IPS DF 6.9 (cell line): ENCODE results near the gene ARHGAP26.

Source experiments
- DNase-seq: peaks from one replicate; pipeline ENCODE4 v3.0.0-alpha.2; 2013; ENCODE audit warnings: low read depth, low spot score
- H3K27ac ChIP-seq: one replicate; pipeline ENCODE4 v1.5.1; 2013; ENCODE audit warnings: low read length, control low read depth
- H3K27me3 ChIP-seq: 2 replicates; pipeline ENCODE4 v1.6.1; 2013; ENCODE audit warnings: mild to moderate bottlenecking, low read length; ENCODE audit not compliant: control insufficient read depth, insufficient read depth
- H3K36me3 ChIP-seq: 2 replicates; pipeline ENCODE4 v1.6.1; 2013; ENCODE audit warnings: low read length; ENCODE audit not compliant: control insufficient read depth, insufficient read depth
- H3K4me1 ChIP-seq: 2 replicates; pipeline ENCODE4 v1.6.1; 2013; ENCODE audit warnings: low read length; ENCODE audit not compliant: control insufficient read depth, insufficient read depth
- H3K4me3 ChIP-seq: 2 replicates; pipeline ENCODE4 v1.5.1; 2013; ENCODE audit warnings: mild to moderate bottlenecking, low read length
- H3K9me3 ChIP-seq: 2 replicates; pipeline ENCODE4 v1.6.1; 2013; ENCODE audit warnings: low read length, inconsistent platforms; ENCODE audit not compliant: control insufficient read depth, insufficient read depth
- WGBS: extraction: QIAGEN DNeasy Blood & Tissue Kit; methylation state at CpG from one replicate; pipeline ENCODE4 v1.1.7; 2013; ENCODE audit warnings: mixed read lengths, missing lambda C conversion rate; ENCODE audit not compliant: insufficient read length, insufficient coverage; 5-methylcytosine and 5-hydroxymethylcytosine counted together

ARHGAP26 gene

GRCh38 chr5:143147383-143147782 is 377.2 kb downstream of the ARHGAP26 start:
- no peak overlapping the region for H3K4me3 ChIP-seq
- 0 out of 2 replicates have a peak, but pooled peaks cover 2% of the 10 kb centered on the region for H3K36me3 ChIP-seq
- no peak for DNase-seq
- no peaks in the 10 kb centered on the region for H3K9me3 ChIP-seq
- no CpG with 5 or more reads among the region's 4 CpGs for WGBS
- no peak overlapping the region for H3K27ac ChIP-seq
- no peaks in the 10 kb centered on the region; the same call in 1 of the 2 replicates for H3K4me1 ChIP-seq
- H3K27me3 ChIP-seq: no peaks in the 10 kb centered on the region

GRCh38 chr5:143147902-143148301 is 377.7 kb downstream of the ARHGAP26 start:
- no peak for DNase-seq
- no peaks in the 10 kb centered on the region for H3K27me3 ChIP-seq
- no CpG with 5 or more reads among the region's 6 CpGs for WGBS
- no peak overlapping the region for H3K4me3 ChIP-seq
- 0 out of 2 replicates have a peak, but pooled peaks cover 2% of the 10 kb centered on the region for H3K36me3 ChIP-seq
- no peaks in the 10 kb centered on the region; the same call in 1 of the 2 replicates for H3K4me1 ChIP-seq
- H3K27ac ChIP-seq: no peak overlapping the region
- H3K9me3 ChIP-seq: no peaks in the 10 kb centered on the region

DNA sequence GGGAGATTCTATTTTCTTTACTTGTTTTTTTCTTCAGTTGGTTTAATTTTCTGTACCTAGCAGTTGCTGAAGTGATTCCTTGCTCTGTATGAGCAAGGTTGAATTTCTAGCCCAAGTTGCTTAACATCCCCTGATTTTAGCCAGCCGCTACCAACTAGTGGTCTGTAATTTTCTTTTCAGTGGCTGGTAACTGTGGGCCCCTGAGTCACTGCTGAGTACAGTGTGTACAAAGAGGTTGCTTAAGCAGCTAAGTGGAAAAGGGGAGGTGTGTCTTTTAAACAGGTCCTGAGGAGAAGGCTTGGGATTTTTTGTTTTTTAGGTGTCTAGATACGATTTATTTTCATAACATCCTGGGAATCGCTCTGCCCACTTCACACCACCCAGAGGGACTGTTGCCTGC is 378.6 kb downstream of the ARHGAP26 start:
- Histone ChIP-seq H3K4me1 (no peaks in the 10 kb centered on the region; the same call in 1 of the 2 replicates), H3K9me3 (no peaks in the 10 kb centered on the region), H3K4me3 (no peak overlapping the region), H3K27me3 (no peaks in the 10 kb centered on the region), H3K27ac (no peak overlapping the region), H3K36me3 (0 out of 2 replicates have a peak, but pooled peaks cover 2% of the 10 kb centered on the region)
- no CpG with 5 or more reads among the region's 3 CpGs for WGBS
- DNase-seq: no peak

- H3K27me3 ChIP-seq: no peaks in the 10 kb centered on the region
- no peak for DNase-seq
- 0 out of 2 replicates have a peak, but pooled peaks cover 2% of the 10 kb centered on the region for H3K36me3 ChIP-seq
- no peak overlapping the region for H3K27ac ChIP-seq
- no peak overlapping the region for H3K4me3 ChIP-seq
- H3K9me3 ChIP-seq: no peaks in the 10 kb centered on the region
- H3K4me1 ChIP-seq: no peaks in the 10 kb centered on the region; the same call in 1 of the 2 replicates
These were observed 379.6 kb downstream of the ARHGAP26 start for GRCh38 chr5:143149759-143150158.

DNA sequence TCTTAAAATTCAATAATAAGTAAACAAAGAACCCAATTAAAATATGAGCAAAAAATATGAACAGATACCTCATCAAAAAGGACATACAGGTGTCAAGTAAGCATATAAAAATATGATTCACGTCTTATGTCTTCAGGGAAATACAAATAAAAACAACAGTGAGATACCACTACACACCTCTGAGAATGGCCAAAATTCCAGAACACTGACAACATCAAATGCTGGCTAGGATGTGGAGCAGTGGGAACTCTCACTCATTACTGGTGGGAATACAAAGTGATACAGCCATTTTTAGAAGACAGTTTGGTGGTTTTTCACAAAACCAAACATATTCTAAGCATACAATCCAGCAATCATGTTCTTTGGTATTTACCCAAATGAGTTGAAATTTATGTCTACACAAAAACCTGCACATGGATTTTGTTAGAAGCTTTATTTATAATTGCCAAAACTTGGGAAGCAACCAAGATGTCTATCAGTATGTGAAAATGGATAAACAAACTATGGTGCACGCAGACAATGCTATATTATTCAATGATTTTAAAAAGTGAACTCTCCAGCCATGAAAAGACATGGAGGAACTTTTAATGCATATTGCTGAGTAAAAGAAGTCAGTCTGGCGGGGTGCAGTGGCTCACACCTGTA is 381.0 kb downstream of the ARHGAP26 start:
- H3K27me3 ChIP-seq: no peaks in the 10 kb centered on the region
- H3K4me1 ChIP-seq: peaks cover 2% of the 10 kb centered on the region
- no CpG with 5 or more reads among the region's 3 CpGs for WGBS
- no peak overlapping the region for H3K4me3 ChIP-seq
- DNase-seq: no peak
- 0 out of 2 replicates have a peak, but pooled peaks cover 2% of the 10 kb centered on the region for H3K36me3 ChIP-seq
- no peak overlapping the region for H3K27ac ChIP-seq
- no peaks in the 10 kb centered on the region for H3K9me3 ChIP-seq

DNA sequence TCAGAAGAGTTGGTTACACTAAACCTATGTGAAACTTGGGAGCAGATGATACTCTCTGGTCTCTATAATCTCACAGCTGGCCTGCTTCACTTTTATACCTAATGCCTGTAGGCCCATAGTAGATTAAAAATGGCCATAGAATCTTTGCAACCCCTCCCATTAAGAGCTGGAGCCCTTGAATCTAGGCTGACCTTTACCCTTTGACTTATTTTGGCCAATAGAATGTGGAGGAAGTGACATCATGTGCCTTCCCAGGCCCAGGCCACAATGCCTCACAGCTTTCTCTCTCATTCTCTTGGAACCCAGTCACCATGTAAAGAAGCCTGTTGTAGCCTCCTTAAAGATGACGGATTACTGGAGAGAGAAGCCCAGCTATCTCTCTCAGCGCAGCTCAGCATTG is 382.3 kb downstream of the ARHGAP26 start:
- WGBS: no CpG with 5 or more reads among the region's 2 CpGs
- Histone ChIP-seq H3K27me3 (no peaks in the 10 kb centered on the region), H3K4me1 (peaks cover 2% of the 10 kb centered on the region; the same call in 1 of the 2 replicates), H3K36me3 (no peaks in the 10 kb centered on the region), H3K4me3 (no peak overlapping the region), H3K9me3 (no peaks in the 10 kb centered on the region), H3K27ac (no peak overlapping the region)
- DNase-seq: no peak

DNA sequence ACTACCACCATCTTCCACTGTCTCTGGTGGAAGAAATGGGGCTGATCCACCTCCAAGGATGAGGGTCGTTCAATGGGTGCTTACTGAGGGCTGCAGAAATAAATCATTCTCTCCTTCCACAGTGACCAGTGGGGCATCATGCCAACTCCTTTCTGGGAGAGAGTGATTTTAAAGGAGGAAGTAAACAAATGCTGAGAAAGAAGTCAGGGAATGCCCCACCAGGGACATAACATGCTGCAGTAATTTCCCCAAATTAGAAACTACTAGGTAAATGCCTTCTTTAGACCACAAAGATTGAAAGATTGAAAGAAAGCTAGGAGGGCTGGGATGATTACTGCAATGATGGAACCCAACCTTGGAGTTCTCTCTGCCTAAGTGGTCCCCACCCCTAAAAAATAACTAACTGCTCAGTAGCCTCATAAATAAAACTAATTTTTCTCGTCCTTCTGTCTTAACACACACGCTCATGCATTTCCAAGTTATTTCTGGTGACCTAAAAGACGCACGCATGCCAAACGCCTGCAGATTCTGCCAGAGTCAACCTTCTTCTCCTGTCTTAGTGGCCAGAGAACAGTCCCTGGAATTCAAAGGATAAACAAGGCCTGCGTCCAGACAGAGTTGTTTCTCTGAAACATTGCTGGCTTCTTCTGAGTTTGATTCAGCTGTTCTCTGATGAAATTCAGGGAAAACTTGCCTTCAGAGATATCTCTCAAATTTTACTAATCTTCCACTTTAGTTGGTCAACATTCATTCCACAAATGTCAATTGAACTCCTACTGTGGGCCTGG is 383.3 kb downstream of the ARHGAP26 start:
- H3K4me3 ChIP-seq: no peak overlapping the region
- H3K27ac ChIP-seq: no peak overlapping the region
- DNase-seq: no peak
- no peaks in the 10 kb centered on the region for H3K9me3 ChIP-seq
- WGBS: 100% methylated on average over 2 of the region's 7 CpGs
- no peaks in the 10 kb centered on the region for H3K27me3 ChIP-seq
- H3K4me1 ChIP-seq: peaks cover 2% of the 10 kb centered on the region; the same call in 1 of the 2 replicates
- no peaks in the 10 kb centered on the region for H3K36me3 ChIP-seq

GRCh38 chr5:143154510-143155370 is 384.6 kb downstream of the ARHGAP26 start:
- Histone ChIP-seq H3K27me3 (no peaks in the 10 kb centered on the region), H3K4me1 (peaks cover 2% of the 10 kb centered on the region; the same call in 1 of the 2 replicates), H3K27ac (no peak overlapping the region), H3K36me3 (no peaks in the 10 kb centered on the region), H3K9me3 (no peaks in the 10 kb centered on the region), H3K4me3 (no peak overlapping the region)
- no CpG with 5 or more reads among the region's 5 CpGs for WGBS
- DNase-seq: no peak

DNA sequence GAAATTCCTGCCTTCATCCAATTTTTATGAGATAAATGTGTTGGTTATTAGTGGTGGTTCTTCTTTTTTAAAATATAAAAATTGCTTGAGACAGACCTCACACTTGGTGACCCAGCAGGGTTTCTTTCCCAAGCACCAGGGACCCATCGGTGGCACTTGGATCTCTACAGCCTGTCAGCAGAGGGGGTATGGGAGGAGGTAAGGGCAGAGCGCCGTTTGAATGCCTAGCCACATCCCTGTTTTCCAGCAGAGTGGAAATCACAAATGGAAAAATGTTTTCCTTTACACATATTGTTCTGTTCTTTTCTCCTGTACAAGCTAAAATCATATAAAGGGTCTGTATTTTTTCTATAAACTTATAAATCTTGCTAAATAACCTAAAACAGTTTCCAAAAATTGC is 385.3 kb downstream of the ARHGAP26 start:
- no peaks in the 10 kb centered on the region for H3K27me3 ChIP-seq
- H3K36me3 ChIP-seq: no peaks in the 10 kb centered on the region
- no peak overlapping the region for H3K4me3 ChIP-seq
- no peak for DNase-seq
- no peaks in the 10 kb centered on the region for H3K9me3 ChIP-seq
- H3K4me1 ChIP-seq: peaks cover 2% of the 10 kb centered on the region; the same call in 1 of the 2 replicates
- no CpG with 5 or more reads among the region's 3 CpGs for WGBS
- H3K27ac ChIP-seq: no peak overlapping the region

GRCh38 chr5:143156086-143156485 is 385.9 kb downstream of the ARHGAP26 start:
- Histone ChIP-seq H3K27me3 (no peaks in the 10 kb centered on the region), H3K27ac (no peak overlapping the region), H3K4me3 (no peak overlapping the region), H3K36me3 (no peaks in the 10 kb centered on the region), H3K4me1 (peaks cover 2% of the 10 kb centered on the region; the same call in 1 of the 2 replicates), H3K9me3 (no peaks in the 10 kb centered on the region)
- DNase-seq: no peak
- no CpG with 5 or more reads among the region's 1 CpG for WGBS
